Ishikawa (cell line): ENCODE results near the gene CCDC50.

Experiments
- CEBPB ChIP-seq: IDR thresholded peaks from 2 replicates; pipeline ENCODE4 v1.6.1; 2012
- CREB1 ChIP-seq: IDR thresholded peaks from 2 replicates; pipeline ENCODE4 v1.6.1; 2012; ENCODE audit warnings: low read depth
- EGR1 ChIP-seq: IDR thresholded peaks from 2 replicates; pipeline ENCODE4 v1.6.1; 2012
- EP300 ChIP-seq: IDR thresholded peaks from 2 replicates; pipeline ENCODE4 v1.6.1; 2012; ENCODE audit warnings: borderline replicate concordance
- FOXM1 ChIP-seq: IDR thresholded peaks from 2 replicates; pipeline ENCODE4 v1.6.1; 2012; ENCODE audit warnings: low read depth, borderline replicate concordance
- MAX ChIP-seq: IDR thresholded peaks from 2 replicates; pipeline ENCODE4 v1.6.1; 2012
- NFIC ChIP-seq: IDR thresholded peaks from 2 replicates; pipeline ENCODE4 v1.6.1; 2012
- RAD21 ChIP-seq: IDR thresholded peaks from 2 replicates; pipeline ENCODE4 v1.6.1; 2012; ENCODE audit warnings: low read depth
- REST ChIP-seq: IDR thresholded peaks from 2 replicates; pipeline ENCODE4 v1.6.1; 2012; ENCODE audit warnings: low read depth, mild to moderate bottlenecking
- TAF1 ChIP-seq: IDR thresholded peaks from 2 replicates; pipeline ENCODE4 v1.6.1; 2012; ENCODE audit warnings: low read depth, mild to moderate bottlenecking
- TCF12 ChIP-seq: IDR thresholded peaks from 2 replicates; pipeline ENCODE4 v1.6.1; 2012; ENCODE audit warnings: low read depth
- TEAD4 ChIP-seq: IDR thresholded peaks from 2 replicates; pipeline ENCODE4 v1.6.1; 2012
- USF1 ChIP-seq: IDR thresholded peaks from 2 replicates; pipeline ENCODE4 v1.6.1; 2012
- YY1 ChIP-seq: IDR thresholded peaks from 2 replicates; pipeline ENCODE4 v1.6.1; 2012; ENCODE audit warnings: low read depth
- ZBTB7A ChIP-seq: IDR thresholded peaks from 2 replicates; pipeline ENCODE4 v1.6.1; 2012; ENCODE audit warnings: low read depth

CCDC50 gene

GRCh38 chr3:191438150-191438814 is 109.1 kb downstream of the CCDC50 start:
- TF ChIP-seq TCF12 (no peak), EP300 (no peak), USF1 (no peak), EGR1 (no peak), MAX (no peak), CEBPB (no peak), FOXM1 (no peak), CREB1 (no peak), TEAD4 (no peak), TAF1 (no peak), RAD21 (no peak), ZBTB7A (no peak), YY1 (no peak), REST (no peak)

GRCh38 chr3:191440532-191440931 is 111.3 kb downstream of the CCDC50 start:
- TF ChIP-seq EGR1 = no peak
- TF ChIP-seq TEAD4 = no peak
- TF ChIP-seq YY1 = no peak
- TF ChIP-seq EP300 = no peak
- TF ChIP-seq ZBTB7A = no peak
- TF ChIP-seq CEBPB = no peak
- TF ChIP-seq RAD21 = no peak
- TF ChIP-seq REST = no peak
- TF ChIP-seq MAX = no peak
- no peak for TF ChIP-seq USF1
- TF ChIP-seq NFIC = no peak
- TF ChIP-seq TCF12 = no peak
- TF ChIP-seq TAF1 = no peak
- TF ChIP-seq CREB1 = no peak

GRCh38 chr3:191441687-191442086 is 112.5 kb downstream of the CCDC50 start:
- no peak for TF ChIP-seq TCF12
- TF ChIP-seq ZBTB7A = no peak
- no peak for TF ChIP-seq TEAD4
- no peak for TF ChIP-seq CREB1
- no peak for TF ChIP-seq EP300
- no peak for TF ChIP-seq NFIC
- TF ChIP-seq REST = no peak
- no peak for TF ChIP-seq EGR1
- TF ChIP-seq USF1 = no peak
- TF ChIP-seq FOXM1 = no peak
- no peak for TF ChIP-seq YY1

- TF ChIP-seq FOXM1 (no peak), USF1 (no peak), CEBPB (no peak), TAF1 (no peak), MAX (no peak), RAD21 (no peak), NFIC (no peak), YY1 (no peak), REST (no peak), TEAD4 (no peak), CREB1 (no peak)
Observed at GRCh38 chr3:191444569-191444968, 115.4 kb downstream of the CCDC50 start.
